A549 (cell line): ENCODE results near the gene CCT2. TPM values are rescaled to one million over a fixed set of nuclear protein-coding genes. Genes with fewer than 3 reads are reported as not detected.

ENCODE experiments used
- ATAC-seq, 2 experiments: fragments of 200-7000 bp in 1 of 2; fragments of >200 bp in 1 of 2; cut with Nextera tagmentation in 1 of 2; cut with Tn5 transposase in 1 of 2; 3 replicates each; pipeline versions ENCODE4 v1.8.0 to v1.9.1; 2018 to 2020; ENCODE audit warnings: mild to moderate bottlenecking in 1 of 2, moderate library complexity in 1 of 2
- CTCF ChIA-PET: fragments of 300-600 bp; sonication (Branson Sonifier 250); formaldehyde crosslinking; extraction: SDS; loops from one replicate; lab custom pipeline; 2021; ENCODE audit warnings: antibody characterized with exemption, inconsistent platforms; lab: Yijun Ruan, JAX
- POLR2A ChIA-PET: fragments of 350-600 bp; formaldehyde crosslinking; extraction: SDS; loops from one replicate; lab custom pipeline; 2021; ENCODE audit warnings: antibody characterized with exemption, inconsistent platforms; lab: Yijun Ruan, JAX
- DNase-seq, 2 experiments: peaks; one replicate each; pipeline versions ENCODE4 v3.0.0 to v3.0.0-alpha.2; 2011 to 2016; ENCODE audit warnings: low read depth in 1 of 2, low spot score in 1 of 2
- FAIRE-seq: peaks from 2 replicates; lab custom pipeline; 2011; peaks lifted over from hg19 to GRCh38; lab: Jason Lieb, UNC
- H3K27ac ChIP-seq, 2 experiments: fragments of >200 bp; sonication (Bioruptor Twin); formaldehyde crosslinking; 3 replicates each; pipeline ENCODE4 v1.5.1; 2016 to 2017
- H3K4me1 ChIP-seq: fragments of >200 bp; sonication (Bioruptor Twin); formaldehyde crosslinking; 3 replicates; pipeline ENCODE4 v1.6.1; 2016
- H3K4me2 ChIP-seq: fragments of >200 bp; sonication (Bioruptor Twin); formaldehyde crosslinking; 3 replicates; pipeline ENCODE4 v1.6.1; 2016
- H3K4me3 ChIP-seq: fragments of >200 bp; sonication (Bioruptor Twin); formaldehyde crosslinking; 3 replicates; pipeline ENCODE4 v1.5.1; 2016
- H3K9me3 ChIP-seq: fragments of >200 bp; sonication (Bioruptor Twin); formaldehyde crosslinking; 3 replicates; pipeline ENCODE4 v1.6.1; 2016
- CBX2 ChIP-seq: fragments of 200-600 bp; sonication (generic); IDR thresholded peaks from 2 replicates; pipeline ENCODE4 v1.6.1; 2016; ENCODE audit warnings: low read depth, mild to moderate bottlenecking, borderline replicate concordance
- CEBPB ChIP-seq, 2 experiments: fragments of >200 bp in 1 of 2; sonication (Bioruptor Twin) in 1 of 2; formaldehyde crosslinking in 1 of 2; IDR thresholded peaks; 2 replicates each; pipeline ENCODE4 v1.6.1; 2012 to 2016
- FOSL2 ChIP-seq, 2 experiments: fragments of 450-650 bp in 1 of 2; fragments of >200 bp in 1 of 2; sonication (Bioruptor Twin) in 1 of 2; formaldehyde crosslinking; IDR thresholded peaks; 2 replicates each; pipeline versions ENCODE4 v1.5.0 to v1.6.1; 2016 to 2020; ENCODE audit warnings: mild to moderate bottlenecking in 1 of 2, moderate library complexity in 1 of 2
- HEYL ChIP-seq: fragments of 250-450 bp; sonication (Bioruptor Pico); IDR thresholded peaks from 2 replicates; pipeline ENCODE4 v1.8.0; 2021; ENCODE audit warnings: mild to moderate bottlenecking, moderate library complexity
- MYC ChIP-seq: IDR thresholded peaks from 2 replicates; pipeline ENCODE4 v1.6.1; 2012; ENCODE audit warnings: mild to moderate bottlenecking, inconsistent platforms, low read length, improper control_type of control experiment, borderline replicate concordance
- NR3C1 ChIP-seq: fragments of >200 bp; sonication (Bioruptor Twin); formaldehyde crosslinking; IDR thresholded peaks from 3 replicates; pipeline ENCODE4 v1.6.1; 2017
- POLR2AphosphoS2 ChIP-seq: conservative IDR thresholded peaks from 2 replicates; pipeline ENCODE4 v1.6.1; 2012; ENCODE audit warnings: low read length, improper control_type of control experiment, inconsistent platforms
- RAD21 ChIP-seq, 2 experiments: fragments of >200 bp in 1 of 2; sonication (Bioruptor Twin) in 1 of 2; formaldehyde crosslinking in 1 of 2; IDR thresholded peaks in 1 of 2; conservative IDR thresholded peaks in 1 of 2; 2 replicates in 1 of 2; 3 replicates in 1 of 2; pipeline ENCODE4 v1.6.1; 2012 to 2018; ENCODE audit warnings: inconsistent platforms in 1 of 2
- RARB ChIP-seq: fragments of 250-450 bp; sonication (Bioruptor Pico); IDR thresholded peaks from 2 replicates; pipeline ENCODE4 v1.8.0; 2021; ENCODE audit warnings: mild to moderate bottlenecking, moderate library complexity
- SMC3 ChIP-seq: fragments of >200 bp; sonication (Bioruptor Twin); formaldehyde crosslinking; IDR thresholded peaks from 3 replicates; pipeline ENCODE4 v1.6.1; 2018; ENCODE audit warnings: inconsistent platforms
- SREBF2 ChIP-seq: fragments of 450-650 bp; IDR thresholded peaks from 2 replicates; pipeline ENCODE4 v1.6.1; 2014; ENCODE audit warnings: mild to moderate bottlenecking, moderate library complexity
- TFCP2L1 ChIP-seq: fragments of 250-450 bp; sonication (Bioruptor Pico); IDR thresholded peaks from 2 replicates; pipeline ENCODE4 v1.5.0; 2021; ENCODE audit warnings: mild to moderate bottlenecking
- ZFP36 ChIP-seq: fragments of 450-650 bp; IDR thresholded peaks from 2 replicates; pipeline ENCODE4 v1.6.1; 2014; ENCODE audit warnings: borderline replicate concordance; ENCODE audit not compliant: partially characterized antibody
- WGBS: methylation state at CpG from one replicate; pipeline ENCODE4 v1.1.6; 2017; ENCODE audit errors: missing lambda C conversion rate; 5-methylcytosine and 5-hydroxymethylcytosine counted together
- polyA plus RNA-seq, 4 experiments: library from polyadenylated mRNA; depleted of rRNA in 3 of 4; stranded (reverse); fragments of >200 nt; fragmentation: RNase III in 1 of 4; extraction: RNeasy Plus Mini Kit Qiagen cat#74134 plus additional on column Dnase treatment in 1 of 4; gene quantifications; 2 replicates in 3 of 4; 3 replicates in 1 of 4; pipeline ENCODE4 v1.2.3, GENCODE V29; 2011 to 2017
- small RNA-seq, 6 experiments: library from RNA; depleted of rRNA; stranded (forward); fragments of <200 nt; gene quantifications; one replicate each; pipeline ENCODE3, GENCODE V24; 2012
- TF ChIP-seq, protein P1 (sequence below): fragments of 250-450 bp; sonication (Bioruptor Pico); IDR thresholded peaks from 2 replicates; pipeline ENCODE4 v1.5.0; 2021; ENCODE audit warnings: mild to moderate bottlenecking, moderate library complexity, borderline replicate concordance
- TF ChIP-seq, protein P2 (sequence below): IDR thresholded peaks from 2 replicates; pipeline ENCODE4 v1.6.1; 2012
- TF ChIP-seq, protein P3 (sequence below): IDR thresholded peaks from 2 replicates; pipeline ENCODE4 v1.6.1; 2012
- TF ChIP-seq, protein P4 (sequence below): fragments of >200 bp; sonication (Bioruptor Twin); formaldehyde crosslinking; IDR thresholded peaks from 2 replicates; pipeline ENCODE4 v1.6.1; 2016
- TF ChIP-seq, protein P5 (sequence below): fragments of >200 bp; sonication (Bioruptor Twin); formaldehyde crosslinking; IDR thresholded peaks from 3 replicates; pipeline ENCODE4 v1.5.1; 2016

The CCT2 gene
- polyA plus RNA-seq, 2 of the 4 experiments (the other 2 are of a cell fraction), result 441 to 548 TPM

DNA sequence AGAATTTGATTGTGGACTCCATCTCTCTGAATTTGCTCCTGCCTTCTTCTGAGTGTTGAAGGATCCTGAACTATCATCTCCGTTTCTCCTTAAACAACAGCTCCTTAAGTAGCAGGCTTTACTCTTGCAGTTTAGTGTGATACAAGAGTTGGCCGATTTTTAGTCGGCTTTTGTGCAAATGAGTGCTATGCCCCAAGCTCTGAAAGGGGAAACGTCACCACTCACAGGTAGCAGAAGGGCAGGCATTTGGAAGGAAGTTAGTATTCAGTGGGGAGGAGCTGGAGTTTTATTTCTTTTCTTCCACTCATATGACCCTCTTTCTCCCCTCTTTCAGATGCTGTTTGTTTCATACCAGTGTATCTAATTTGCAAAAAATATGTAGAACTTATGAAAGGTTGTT lies 61.9 kb downstream of the CCT2 start:
- FAIRE-seq (no peak), DNase-seq (no peak), ATAC-seq (no peak)
- 50% methylated on average over 4 of the region's 4 CpGs for WGBS
- H3K9me3 ChIP-seq, result no peaks in the 10 kb centered on the region
- POLR2A ChIA-PET, result no interaction called here
- peaks cover 9% of the 10 kb centered on the region; the same call in 1 of the 3 replicates for H3K4me1 ChIP-seq
- H3K4me2 ChIP-seq, result no peak overlapping the region
- H3K4me3 ChIP-seq, result no peak overlapping the region
- CTCF ChIA-PET, result interaction anchor here (1.0 to 4.4 kb wide), 4 partner anchors 26 to 364 kb away, joined by 3 to 17 read pairs (median 4); no protein-coding TSS in a partner anchor
- no peak overlapping the region for H3K27ac ChIP-seq
- TF ChIP-seq, protein P1, sequence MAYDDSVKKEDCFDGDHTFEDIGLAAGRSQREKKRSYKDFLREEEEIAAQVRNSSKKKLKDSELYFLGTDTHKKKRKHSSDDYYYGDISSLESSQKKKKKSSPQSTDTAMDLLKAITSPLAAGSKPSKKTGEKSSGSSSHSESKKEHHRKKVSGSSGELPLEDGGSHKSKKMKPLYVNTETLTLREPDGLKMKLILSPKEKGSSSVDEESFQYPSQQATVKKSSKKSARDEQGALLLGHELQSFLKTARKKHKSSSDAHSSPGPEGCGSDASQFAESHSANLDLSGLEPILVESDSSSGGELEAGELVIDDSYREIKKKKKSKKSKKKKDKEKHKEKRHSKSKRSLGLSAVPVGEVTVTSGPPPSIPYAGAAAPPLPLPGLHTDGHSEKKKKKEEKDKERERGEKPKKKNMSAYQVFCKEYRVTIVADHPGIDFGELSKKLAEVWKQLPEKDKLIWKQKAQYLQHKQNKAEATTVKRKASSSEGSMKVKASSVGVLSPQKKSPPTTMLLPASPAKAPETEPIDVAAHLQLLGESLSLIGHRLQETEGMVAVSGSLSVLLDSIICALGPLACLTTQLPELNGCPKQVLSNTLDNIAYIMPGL, result no peak
- TF ChIP-seq HEYL (CRISPR knock-in tag) (no peak), CBX2 (no peak), ZFP36 (no peak), SREBF2 (no peak), POLR2AphosphoS2 (no peak), MYC (no peak)
- TF ChIP-seq, protein P2, sequence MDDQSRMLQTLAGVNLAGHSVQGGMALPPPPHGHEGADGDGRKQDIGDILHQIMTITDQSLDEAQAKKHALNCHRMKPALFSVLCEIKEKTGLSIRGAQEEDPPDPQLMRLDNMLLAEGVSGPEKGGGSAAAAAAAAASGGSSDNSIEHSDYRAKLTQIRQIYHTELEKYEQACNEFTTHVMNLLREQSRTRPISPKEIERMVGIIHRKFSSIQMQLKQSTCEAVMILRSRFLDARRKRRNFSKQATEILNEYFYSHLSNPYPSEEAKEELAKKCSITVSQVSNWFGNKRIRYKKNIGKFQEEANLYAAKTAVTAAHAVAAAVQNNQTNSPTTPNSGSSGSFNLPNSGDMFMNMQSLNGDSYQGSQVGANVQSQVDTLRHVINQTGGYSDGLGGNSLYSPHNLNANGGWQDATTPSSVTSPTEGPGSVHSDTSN, result no peak
- TF ChIP-seq, protein P3, sequence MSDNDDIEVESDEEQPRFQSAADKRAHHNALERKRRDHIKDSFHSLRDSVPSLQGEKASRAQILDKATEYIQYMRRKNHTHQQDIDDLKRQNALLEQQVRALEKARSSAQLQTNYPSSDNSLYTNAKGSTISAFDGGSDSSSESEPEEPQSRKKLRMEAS, result no peak
- TF ChIP-seq, protein P4, sequence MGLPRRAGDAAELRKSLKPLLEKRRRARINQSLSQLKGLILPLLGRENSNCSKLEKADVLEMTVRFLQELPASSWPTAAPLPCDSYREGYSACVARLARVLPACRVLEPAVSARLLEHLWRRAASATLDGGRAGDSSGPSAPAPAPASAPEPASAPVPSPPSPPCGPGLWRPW, result no peak

DNA sequence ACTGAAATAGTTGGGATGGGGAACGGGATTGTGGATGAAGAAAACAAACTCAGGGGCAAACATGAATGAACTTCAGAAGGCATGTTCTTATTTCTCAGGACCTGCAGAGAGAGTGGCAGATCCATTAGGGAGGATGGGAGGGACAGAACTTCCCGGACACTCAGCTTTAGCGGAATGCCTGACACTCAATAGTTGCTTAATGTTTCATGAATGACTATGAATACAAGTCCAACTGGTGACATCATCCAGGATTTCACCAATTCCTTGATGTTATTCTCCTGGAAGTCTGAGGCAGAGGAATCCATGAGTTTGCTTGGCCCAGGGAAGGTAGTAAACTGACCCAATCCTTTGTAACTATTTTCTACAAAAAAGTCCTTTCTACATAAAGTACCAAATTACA lies 63.2 kb downstream of the CCT2 start:
- WGBS, result 32% methylated on average over 3 of the region's 3 CpGs
- CTCF ChIA-PET, result interaction anchor here (2.5 kb wide), 1 partner anchor 10 kb away, joined by 20 read pairs; no protein-coding TSS in a partner anchor
- no peak for FAIRE-seq

DNA sequence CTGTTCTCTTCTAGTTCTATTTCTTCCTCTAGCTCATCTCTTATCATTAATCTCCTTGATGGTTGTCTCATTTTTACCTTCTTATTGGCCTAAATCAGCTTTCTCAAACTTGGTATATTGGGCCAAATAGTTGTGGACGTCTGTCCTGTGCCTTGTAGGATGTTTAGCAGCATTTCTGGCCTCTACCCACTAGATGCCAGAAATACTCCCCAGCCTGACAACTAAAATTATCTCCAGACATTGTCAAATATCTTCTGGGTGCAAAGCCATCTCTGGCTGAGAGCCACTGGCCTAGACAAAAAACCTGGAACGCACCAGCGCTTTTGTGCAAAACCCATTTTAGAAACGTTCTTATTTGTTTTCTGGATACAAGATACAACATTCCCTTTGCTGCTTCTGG lies 64.3 kb downstream of the CCT2 start:
- TF ChIP-seq TFCP2L1 (CRISPR knock-in tag) (no peak), RAD21 (conservative IDR thresholded peaks at IDR 0.05 in 1 of 2, IDR thresholded peaks at IDR 0.05 in 1 of 2) (peak; percentile 25 to 52; a peak in 3 of 5 replicates), SMC3 (0 out of 3 replicates have a peak, but pooled peaks have one; percentile 17)
- TF ChIP-seq, protein P5, sequence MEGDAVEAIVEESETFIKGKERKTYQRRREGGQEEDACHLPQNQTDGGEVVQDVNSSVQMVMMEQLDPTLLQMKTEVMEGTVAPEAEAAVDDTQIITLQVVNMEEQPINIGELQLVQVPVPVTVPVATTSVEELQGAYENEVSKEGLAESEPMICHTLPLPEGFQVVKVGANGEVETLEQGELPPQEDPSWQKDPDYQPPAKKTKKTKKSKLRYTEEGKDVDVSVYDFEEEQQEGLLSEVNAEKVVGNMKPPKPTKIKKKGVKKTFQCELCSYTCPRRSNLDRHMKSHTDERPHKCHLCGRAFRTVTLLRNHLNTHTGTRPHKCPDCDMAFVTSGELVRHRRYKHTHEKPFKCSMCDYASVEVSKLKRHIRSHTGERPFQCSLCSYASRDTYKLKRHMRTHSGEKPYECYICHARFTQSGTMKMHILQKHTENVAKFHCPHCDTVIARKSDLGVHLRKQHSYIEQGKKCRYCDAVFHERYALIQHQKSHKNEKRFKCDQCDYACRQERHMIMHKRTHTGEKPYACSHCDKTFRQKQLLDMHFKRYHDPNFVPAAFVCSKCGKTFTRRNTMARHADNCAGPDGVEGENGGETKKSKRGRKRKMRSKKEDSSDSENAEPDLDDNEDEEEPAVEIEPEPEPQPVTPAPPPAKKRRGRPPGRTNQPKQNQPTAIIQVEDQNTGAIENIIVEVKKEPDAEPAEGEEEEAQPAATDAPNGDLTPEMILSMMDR, result peak; percentile 13; the same call in 1 of the 3 replicates
- no peak overlapping the region for H3K27ac ChIP-seq
- H3K4me2 ChIP-seq, result no peak overlapping the region
- POLR2A ChIA-PET, result no interaction called here
- ATAC-seq (peak in 1 of 2 experiments; percentile 61; a peak in 4 of 6 replicates), FAIRE-seq (no peak), DNase-seq (peak in 1 of 2 experiments; percentile 13)
- H3K4me1 ChIP-seq, result peaks cover 9% of the 10 kb centered on the region; the same call in 1 of the 3 replicates
- no peaks in the 10 kb centered on the region for H3K9me3 ChIP-seq
- no peak overlapping the region for H3K4me3 ChIP-seq
- WGBS, result 34% methylated on average over 4 of the region's 4 CpGs
- CTCF ChIA-PET, result interaction anchor here (1.7 to 2.5 kb wide), 2 partner anchors 11 to 33 kb away, joined by 5 to 20 read pairs; no protein-coding TSS in a partner anchor

More for the DNA sequence above, 63.2 kb downstream of the CCT2 start:
- Histone ChIP-seq H3K9me3 (no peaks in the 10 kb centered on the region), H3K4me1 (peaks cover 9% of the 10 kb centered on the region; the same call in 1 of the 3 replicates), H3K4me2 (peak overlapping the region; percentile 7; the same call in 1 of the 3 replicates), H3K27ac (no peak overlapping the region), H3K4me3 (no peak overlapping the region)
- TF ChIP-seq FOSL2 (IDR thresholded peaks at IDR 0.05) (no peak), FOSL2 (CRISPR knock-in tag; IDR thresholded peaks at IDR 0.05) (peak; percentile 34; the same call in 1 of the 2 replicates), CEBPB (IDR thresholded peaks at IDR 0.05) (peak in 1 of 2 experiments; percentile 21; a peak in 2 of 4 replicates), RARB (no peak), NR3C1 (no peak)
- POLR2A ChIA-PET, result no interaction called here
- DNase-seq, result peak in 1 of 2 experiments; percentile 57
- ATAC-seq, result peak; percentile 83 to 86

Small RNA genes within 50 kb of the gene (small RNA-seq; reads per million reads assigned to genes)
- 0 to 2.4 (median 0) reads per million in 6 experiments for gene MIR3913-1

Other genes starting within 250 kb of the CCT2 start
- 0.12 TPM in 2 replicates for gene LYZ, start 237.1 kb upstream of the CCT2 start, polyA plus RNA-seq (2011; rRNA removed)
- not detected in 3 replicates for gene LYZ, start 237.1 kb upstream of the CCT2 start, polyA plus RNA-seq (2017; fragmentation: RNase III; extraction: RNeasy Plus Mini Kit Qiagen cat#74134 plus additional on column Dnase treatment)
- gene YEATS4, start 225.7 kb upstream of the CCT2 start, polyA plus RNA-seq (2011; rRNA removed), result 43.4 and 70.1 TPM in 2 replicates
- gene YEATS4, start 225.7 kb upstream of the CCT2 start, polyA plus RNA-seq (2017; fragmentation: RNase III; extraction: RNeasy Plus Mini Kit Qiagen cat#74134 plus additional on column Dnase treatment), result 40.6 to 42.2 TPM (median 41.7 TPM) in 3 replicates
- gene FRS2, start 115.1 kb upstream of the CCT2 start, polyA plus RNA-seq (2011; rRNA removed), result 23.5 and 28.6 TPM in 2 replicates
- 13.3 to 14.9 TPM (median 14.1 TPM) in 3 replicates for gene FRS2, start 115.1 kb upstream of the CCT2 start, polyA plus RNA-seq (2017; fragmentation: RNase III; extraction: RNeasy Plus Mini Kit Qiagen cat#74134 plus additional on column Dnase treatment)
- gene LRRC10, start 25.4 kb downstream of the CCT2 start, polyA plus RNA-seq (2011; rRNA removed), result not detected in 2 replicates
- not detected in 3 replicates for gene LRRC10, start 25.4 kb downstream of the CCT2 start, polyA plus RNA-seq (2017; fragmentation: RNase III; extraction: RNeasy Plus Mini Kit Qiagen cat#74134 plus additional on column Dnase treatment)
- gene BEST3, start 113.8 kb downstream of the CCT2 start, polyA plus RNA-seq (2011; rRNA removed), result 0.57 and 0.61 TPM in 2 replicates
- 0.78 to 1.2 TPM (median 0.93 TPM) in 3 replicates for gene BEST3, start 113.8 kb downstream of the CCT2 start, polyA plus RNA-seq (2017; fragmentation: RNase III; extraction: RNeasy Plus Mini Kit Qiagen cat#74134 plus additional on column Dnase treatment)
- 46.4 and 47.9 TPM in 2 replicates for gene RAB3IP, start 153.4 kb downstream of the CCT2 start, polyA plus RNA-seq (2011; rRNA removed)
- 11.5 to 14.2 TPM (median 12.1 TPM) in 3 replicates for gene RAB3IP, start 153.4 kb downstream of the CCT2 start, polyA plus RNA-seq (2017; fragmentation: RNase III; extraction: RNeasy Plus Mini Kit Qiagen cat#74134 plus additional on column Dnase treatment)
- gene MYRFL, start 239.8 kb downstream of the CCT2 start, polyA plus RNA-seq (2011; rRNA removed), result 0.12 TPM in 1 of 2 replicates, not detected in the other
- 0.04 TPM in 1 of 3 replicates, not detected in the others for gene MYRFL, start 239.8 kb downstream of the CCT2 start, polyA plus RNA-seq (2017; fragmentation: RNase III; extraction: RNeasy Plus Mini Kit Qiagen cat#74134 plus additional on column Dnase treatment)